Testis (tissue), 2 donors: Measurements from ENCODE around the gene SMIM36.
"Not testable (repeated sequence)": the region's sequence is repeated elsewhere in the genome, so short reads cannot be mapped to it uniquely, and the experiment has no call there.

Experiments
- POLR2A ChIP-seq: fragments of 450-650 bp; IDR thresholded peaks from one replicate; pipeline ENCODE4 v1.6.1; 2017; ENCODE audit warnings: antibody characterized with exemption, mild to moderate bottlenecking, moderate library complexity
- TF ChIP-seq, protein P1 (sequence below), 3 experiments: fragments of 450-650 bp in 2 of 3; fragments of 200-600 bp in 1 of 3; sonication (generic) in 1 of 3; IDR thresholded peaks; one replicate each; pipeline ENCODE4 v1.5.1; 2016 to 2019; ENCODE audit warnings: antibody characterized with exemption in 3 of 3, mild to moderate bottlenecking in 2 of 3, moderate library complexity in 1 of 3

DNA sequence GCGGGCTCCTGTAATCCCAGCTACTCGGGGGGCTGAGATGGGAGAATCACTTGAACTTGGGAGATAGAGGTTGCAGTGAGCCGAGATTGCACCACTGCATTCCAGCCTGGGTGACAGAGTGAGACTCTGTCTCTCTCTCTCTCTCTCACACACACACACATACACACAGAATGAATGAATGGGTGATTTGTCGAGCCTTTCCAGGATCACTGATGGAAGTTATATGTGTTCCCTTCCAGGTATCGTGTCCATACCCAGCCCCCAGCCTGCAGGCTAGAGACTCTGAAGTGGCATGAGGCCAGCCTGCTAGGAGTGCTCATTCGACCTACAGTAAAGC lies 88.5 kb downstream of the SMIM36 start:
- TF ChIP-seq, protein P1, sequence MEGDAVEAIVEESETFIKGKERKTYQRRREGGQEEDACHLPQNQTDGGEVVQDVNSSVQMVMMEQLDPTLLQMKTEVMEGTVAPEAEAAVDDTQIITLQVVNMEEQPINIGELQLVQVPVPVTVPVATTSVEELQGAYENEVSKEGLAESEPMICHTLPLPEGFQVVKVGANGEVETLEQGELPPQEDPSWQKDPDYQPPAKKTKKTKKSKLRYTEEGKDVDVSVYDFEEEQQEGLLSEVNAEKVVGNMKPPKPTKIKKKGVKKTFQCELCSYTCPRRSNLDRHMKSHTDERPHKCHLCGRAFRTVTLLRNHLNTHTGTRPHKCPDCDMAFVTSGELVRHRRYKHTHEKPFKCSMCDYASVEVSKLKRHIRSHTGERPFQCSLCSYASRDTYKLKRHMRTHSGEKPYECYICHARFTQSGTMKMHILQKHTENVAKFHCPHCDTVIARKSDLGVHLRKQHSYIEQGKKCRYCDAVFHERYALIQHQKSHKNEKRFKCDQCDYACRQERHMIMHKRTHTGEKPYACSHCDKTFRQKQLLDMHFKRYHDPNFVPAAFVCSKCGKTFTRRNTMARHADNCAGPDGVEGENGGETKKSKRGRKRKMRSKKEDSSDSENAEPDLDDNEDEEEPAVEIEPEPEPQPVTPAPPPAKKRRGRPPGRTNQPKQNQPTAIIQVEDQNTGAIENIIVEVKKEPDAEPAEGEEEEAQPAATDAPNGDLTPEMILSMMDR (IDR thresholded peaks at IDR 0.05), result not testable (repeated sequence)
- not testable (repeated sequence) for TF ChIP-seq POLR2A
